B cell (primary cell): ENCODE measurements around the gene SDHAF2.

ENCODE experiments used
- EZH2 ChIP-seq: IDR thresholded peaks from 2 replicates; pipeline ENCODE4 v1.6.1; 2012; ENCODE audit warnings: borderline replicate concordance, low read depth, mild to moderate bottlenecking, moderate library complexity, low read length; ENCODE audit not compliant: insufficient read depth, poor library complexity, severe bottlenecking
- TF ChIP-seq, protein P1 (sequence below): fragments of 200-600 bp; IDR thresholded peaks from one replicate; pipeline ENCODE4 v1.8.0; 2022; ENCODE audit warnings: antibody characterized with exemption, mild to moderate bottlenecking

GRCh38 chr11:61474013-61474643 lies 44.2 kb downstream of the SDHAF2 start:
- TF ChIP-seq, protein P1, sequence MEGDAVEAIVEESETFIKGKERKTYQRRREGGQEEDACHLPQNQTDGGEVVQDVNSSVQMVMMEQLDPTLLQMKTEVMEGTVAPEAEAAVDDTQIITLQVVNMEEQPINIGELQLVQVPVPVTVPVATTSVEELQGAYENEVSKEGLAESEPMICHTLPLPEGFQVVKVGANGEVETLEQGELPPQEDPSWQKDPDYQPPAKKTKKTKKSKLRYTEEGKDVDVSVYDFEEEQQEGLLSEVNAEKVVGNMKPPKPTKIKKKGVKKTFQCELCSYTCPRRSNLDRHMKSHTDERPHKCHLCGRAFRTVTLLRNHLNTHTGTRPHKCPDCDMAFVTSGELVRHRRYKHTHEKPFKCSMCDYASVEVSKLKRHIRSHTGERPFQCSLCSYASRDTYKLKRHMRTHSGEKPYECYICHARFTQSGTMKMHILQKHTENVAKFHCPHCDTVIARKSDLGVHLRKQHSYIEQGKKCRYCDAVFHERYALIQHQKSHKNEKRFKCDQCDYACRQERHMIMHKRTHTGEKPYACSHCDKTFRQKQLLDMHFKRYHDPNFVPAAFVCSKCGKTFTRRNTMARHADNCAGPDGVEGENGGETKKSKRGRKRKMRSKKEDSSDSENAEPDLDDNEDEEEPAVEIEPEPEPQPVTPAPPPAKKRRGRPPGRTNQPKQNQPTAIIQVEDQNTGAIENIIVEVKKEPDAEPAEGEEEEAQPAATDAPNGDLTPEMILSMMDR, result no peak
- no peak for TF ChIP-seq EZH2
